B cell (primary cell): ENCODE measurements around the gene NHERF2. TPM values are rescaled to one million over a fixed set of nuclear protein-coding genes. Genes with fewer than 3 reads are reported as not detected.

Source experiments
- ATAC-seq: fragments of 200-7000 bp; cut with Tn5 transposase; one replicate; pipeline ENCODE4 v1.10.0; 2021; ENCODE audit warnings: low read depth, mild to moderate bottlenecking, moderate number of reproducible peaks, moderate library complexity
- CTCF ChIA-PET: fragments of 350-600 bp; sonication (Branson Sonifier 250); formaldehyde crosslinking; loops from one replicate; lab custom pipeline; 2021; ENCODE audit warnings: antibody characterized with exemption, inconsistent platforms; lab: Charles Lee
- POLR2A ChIA-PET: fragments of 350-600 bp; sonication (Branson Sonifier 250); formaldehyde crosslinking; loops from one replicate; lab custom pipeline; 2021; ENCODE audit warnings: antibody characterized with exemption; lab: Charles Lee
- DNase-seq: peaks from one replicate; pipeline ENCODE4 v3.0.0; 2013
- H2AFZ ChIP-seq: 2 replicates; pipeline ENCODE4 v1.6.1; 2012; ENCODE audit warnings: mild to moderate bottlenecking, low read depth, low read length; ENCODE audit not compliant: insufficient read depth, poor library complexity, severe bottlenecking
- H3K27ac ChIP-seq, 2 donors: 1 replicate in 1 of 2; 2 replicates in 1 of 2; pipeline ENCODE4 v1.5.1; 2012 to 2013; ENCODE audit warnings: low read length in 2 of 2, mild to moderate bottlenecking in 2 of 2, moderate library complexity in 1 of 2
- H3K27me3 ChIP-seq, 4 experiments: fragments of 200-600 bp in 1 of 4; sonication (generic) in 1 of 4; replicated peaks in 1 of 4; 1 replicate in 2 of 4; 2 replicates in 2 of 4; pipeline versions ENCODE4 v1.6.1 to v1.7.0; 2013 to 2016; ENCODE audit warnings: low read length in 3 of 4, mild to moderate bottlenecking in 2 of 4, mixed read lengths in 1 of 4, moderate library complexity in 1 of 4; ENCODE audit not compliant: insufficient read depth in 4 of 4, control insufficient read depth in 3 of 4; ENCODE audit errors: control extremely low read depth in 1 of 4
- H3K36me3 ChIP-seq, 2 experiments: replicated peaks in 1 of 2; 1 replicate in 1 of 2; 2 replicates in 1 of 2; pipeline versions ENCODE4 v1.6.1 to v1.7.1; 2013; ENCODE audit warnings: low read length in 1 of 2; ENCODE audit not compliant: insufficient read depth in 2 of 2, control insufficient read depth in 1 of 2; ENCODE audit errors: control extremely low read depth in 1 of 2, extremely low read depth in 1 of 2
- H3K4me1 ChIP-seq, 2 donors: fragments of 200-600 bp in 1 of 2; sonication (generic) in 1 of 2; 1 replicate in 1 of 2; 2 replicates in 1 of 2; pipeline versions ENCODE4 v1.5.1 to v1.6.1; 2013 to 2017; ENCODE audit warnings: low read length in 2 of 2; ENCODE audit not compliant: control insufficient read depth in 2 of 2, insufficient read depth in 2 of 2
- H3K4me2 ChIP-seq: replicated peaks from 2 replicates; pipeline ENCODE3; 2012; ENCODE audit warnings: mild to moderate bottlenecking, low read depth, low read length; ENCODE audit not compliant: poor library complexity, severe bottlenecking
- H3K4me3 ChIP-seq, 5 experiments: fragments of 200-600 bp in 1 of 5; sonication (generic) in 1 of 5; 1 replicate in 3 of 5; 2 replicates in 2 of 5; pipeline versions ENCODE4 v1.5.1 to v1.7.0; 2011 to 2016; ENCODE audit warnings: low read length in 4 of 5, mild to moderate bottlenecking in 4 of 5, low read depth in 2 of 5, control low read depth in 1 of 5, moderate library complexity in 1 of 5; ENCODE audit not compliant: insufficient read depth in 1 of 5; ENCODE audit errors: control extremely low read depth in 1 of 5, extremely low read depth in 1 of 5
- H3K79me2 ChIP-seq: fragments of 200-600 bp; sonication (generic); one replicate; pipeline ENCODE4 v1.6.0; 2016; ENCODE audit warnings: low read length; ENCODE audit not compliant: control insufficient read depth, insufficient read depth
- H3K9ac ChIP-seq: fragments of 200-600 bp; sonication (generic); 2 replicates; pipeline ENCODE4 v1.6.1; 2017; ENCODE audit warnings: mild to moderate bottlenecking, low read length, moderate library complexity
- H3K9me3 ChIP-seq, 3 donors: one replicate each; pipeline versions ENCODE4 v1.6.1 to v1.7.1; 2013; ENCODE audit warnings: low read length in 2 of 3; ENCODE audit not compliant: control insufficient read depth in 2 of 3, insufficient read depth in 1 of 3; ENCODE audit errors: control extremely low read depth in 1 of 3
- H4K20me1 ChIP-seq: 2 replicates; pipeline ENCODE4 v1.6.0; 2012; ENCODE audit warnings: mild to moderate bottlenecking, low read length; ENCODE audit not compliant: insufficient read depth, control insufficient read depth, poor library complexity, severe bottlenecking
- H3K27ac Mint-ChIP-seq: one replicate; pipeline ENCODE4 v1.8.0; 2021; ENCODE audit warnings: mixed read lengths
- H3K27me3 Mint-ChIP-seq: one replicate; pipeline ENCODE4 v1.8.0; 2021; ENCODE audit warnings: mixed read lengths
- H3K4me1 Mint-ChIP-seq: one replicate; pipeline ENCODE4 v1.8.0; 2021; ENCODE audit warnings: mixed read lengths
- H3K4me3 Mint-ChIP-seq: one replicate; pipeline ENCODE4 v1.8.0; 2021; ENCODE audit warnings: mixed read lengths
- H3K9me3 Mint-ChIP-seq: one replicate; pipeline ENCODE4 v1.8.0; 2022; ENCODE audit warnings: mixed read lengths; ENCODE audit not compliant: insufficient read depth
- EZH2 ChIP-seq: IDR thresholded peaks from 2 replicates; pipeline ENCODE4 v1.6.1; 2012; ENCODE audit warnings: borderline replicate concordance, low read depth, mild to moderate bottlenecking, moderate library complexity, low read length; ENCODE audit not compliant: insufficient read depth, poor library complexity, severe bottlenecking
- WGBS: methylation state at CpG from one replicate; pipeline ENCODE4 v1.1.5; 2013; ENCODE audit warnings: missing lambda C conversion rate; ENCODE audit not compliant: insufficient coverage; 5-methylcytosine and 5-hydroxymethylcytosine counted together
- intact Hi-C: fragments of 100-400 bp; cut with micrococcal nuclease; formaldehyde crosslinking; loops from one replicate; pipeline ENCODE4 v1.10.0; 2022
- polyA plus RNA-seq: library from polyadenylated mRNA; depleted of rRNA; stranded (reverse); fragments of >200 nt; gene quantifications from 2 replicates; pipeline ENCODE4 v1.2.3, GENCODE V29; 2012
- total RNA-seq, 2 donors: library from RNA; stranded (reverse); fragments of 120-200 nt in 1 of 2; gene quantifications; 1 replicate in 1 of 2; 2 replicates in 1 of 2; pipeline versions ENCODE4 v1.2.3 to v1.2.4, GENCODE V29; 2013 to 2022
- TF ChIP-seq, protein P1 (sequence below): fragments of 200-600 bp; IDR thresholded peaks from one replicate; pipeline ENCODE4 v1.8.0; 2022; ENCODE audit warnings: antibody characterized with exemption, mild to moderate bottlenecking

Gene NHERF2
- total and polyA plus RNA-seq, 2 donors (not counting 1 experiment from before 2014, with no cell fraction given) = 1.8 to 2.2 TPM

DNA sequence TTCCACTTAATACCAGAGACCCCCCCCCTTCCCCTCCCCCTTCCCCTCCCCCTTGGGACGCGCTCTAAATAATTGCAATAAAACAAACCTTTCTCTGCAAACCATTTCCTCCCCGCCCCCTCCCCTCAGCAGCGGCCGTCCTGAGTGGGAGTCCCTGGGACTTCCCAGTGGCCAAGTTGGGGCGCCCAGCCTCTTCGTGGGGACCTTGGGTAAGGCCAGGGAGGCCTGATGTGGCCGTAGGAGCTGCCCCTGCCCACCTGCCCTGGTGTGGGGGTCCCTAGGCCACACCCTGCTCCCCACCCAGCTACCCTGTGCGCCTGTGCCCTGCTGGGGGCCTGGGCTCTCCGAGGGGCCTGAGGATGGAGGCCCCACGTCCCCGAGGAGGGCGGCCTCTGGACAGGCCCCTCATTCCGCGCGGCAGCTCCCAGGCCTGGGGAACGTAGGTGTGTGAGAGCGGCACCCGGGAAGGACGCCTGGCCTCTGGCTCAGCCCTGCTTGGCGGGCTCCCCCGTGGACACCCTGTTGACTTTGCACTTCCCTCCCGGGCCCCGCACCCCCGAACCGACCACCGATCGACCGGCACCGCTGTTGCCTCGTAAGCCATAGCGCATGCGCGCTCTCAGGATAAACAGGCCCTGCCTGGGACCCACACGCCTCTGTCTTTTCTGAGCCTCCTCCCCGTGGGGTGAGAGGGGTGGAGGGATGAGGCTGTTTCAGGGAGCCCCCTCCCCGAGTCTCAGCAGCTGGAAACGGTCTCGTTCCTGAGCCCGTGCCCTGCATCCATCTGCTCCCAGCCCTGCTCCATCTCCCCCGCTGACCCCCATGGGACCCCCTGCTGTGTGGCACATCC, 11.9 kb downstream of the NHERF2 start:
- no peak overlapping the region for H2AFZ ChIP-seq
- H3K9me3 Mint-ChIP-seq = no peaks in the 10 kb centered on the region
- peaks cover 0 to 5% (median 0%) of the 10 kb centered on the region in 4 experiments for H3K27me3 ChIP-seq
- no peak for ATAC-seq
- H3K4me1 ChIP-seq = peaks cover 0 to 3% of the 10 kb centered on the region in 2 donors
- H3K4me3 Mint-ChIP-seq = no peak overlapping the region
- H3K4me3 ChIP-seq = no peak overlapping the region
- ChIA-PET POLR2A (interaction anchor here (0.6 kb wide), 1 partner anchor 9 kb away, joined by 3 read pairs; no protein-coding TSS in a partner anchor), CTCF (interaction anchor here (1.0 kb wide), 1 partner anchor 9 kb away, joined by 5 read pairs; the partner anchor contains the start of genes NTHL1 and TSC2)
- no peak overlapping the region for H3K27ac ChIP-seq
- no peak overlapping the region for H3K9ac ChIP-seq
- DNase-seq = no peak
- no peaks in the 10 kb centered on the region for H3K27me3 Mint-ChIP-seq
- no peaks in the 10 kb centered on the region for H3K4me1 Mint-ChIP-seq
- no peaks in the 10 kb centered on the region for H3K79me2 ChIP-seq
- no peaks in the 10 kb centered on the region for H3K36me3 ChIP-seq
- intact Hi-C loops = no loop called here
- H4K20me1 ChIP-seq = no peaks in the 10 kb centered on the region
- no peaks in the 10 kb centered on the region for H3K9me3 ChIP-seq
- no peak overlapping the region for H3K27ac Mint-ChIP-seq
- TF ChIP-seq, protein P1, sequence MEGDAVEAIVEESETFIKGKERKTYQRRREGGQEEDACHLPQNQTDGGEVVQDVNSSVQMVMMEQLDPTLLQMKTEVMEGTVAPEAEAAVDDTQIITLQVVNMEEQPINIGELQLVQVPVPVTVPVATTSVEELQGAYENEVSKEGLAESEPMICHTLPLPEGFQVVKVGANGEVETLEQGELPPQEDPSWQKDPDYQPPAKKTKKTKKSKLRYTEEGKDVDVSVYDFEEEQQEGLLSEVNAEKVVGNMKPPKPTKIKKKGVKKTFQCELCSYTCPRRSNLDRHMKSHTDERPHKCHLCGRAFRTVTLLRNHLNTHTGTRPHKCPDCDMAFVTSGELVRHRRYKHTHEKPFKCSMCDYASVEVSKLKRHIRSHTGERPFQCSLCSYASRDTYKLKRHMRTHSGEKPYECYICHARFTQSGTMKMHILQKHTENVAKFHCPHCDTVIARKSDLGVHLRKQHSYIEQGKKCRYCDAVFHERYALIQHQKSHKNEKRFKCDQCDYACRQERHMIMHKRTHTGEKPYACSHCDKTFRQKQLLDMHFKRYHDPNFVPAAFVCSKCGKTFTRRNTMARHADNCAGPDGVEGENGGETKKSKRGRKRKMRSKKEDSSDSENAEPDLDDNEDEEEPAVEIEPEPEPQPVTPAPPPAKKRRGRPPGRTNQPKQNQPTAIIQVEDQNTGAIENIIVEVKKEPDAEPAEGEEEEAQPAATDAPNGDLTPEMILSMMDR = no peak
- TF ChIP-seq EZH2 = no peak
- no peak overlapping the region for H3K4me2 ChIP-seq
- 92% methylated on average over 33 of the region's 41 CpGs for WGBS
